HT1080 (cell line): ENCODE results near the gene ACAP1. TPM values are rescaled to one million over a fixed set of nuclear protein-coding genes. Genes with fewer than 3 reads are reported as not detected.

Source experiments
- DNase-seq: peaks from one replicate; pipeline ENCODE4 v3.0.0-alpha.2; 2015; ENCODE audit warnings: low read depth
- small RNA-seq: library from RNA; depleted of rRNA; stranded (forward); fragments of <200 nt; gene quantifications from one replicate; pipeline ENCODE3, GENCODE V24; 2014
- total RNA-seq: library from RNA; depleted of rRNA; stranded (reverse); fragments of >200 nt; shearing (Covaris generic); gene quantifications from 2 replicates; pipeline ENCODE4 v1.2.3, GENCODE V29; 2014; rRNA removed

Gene ACAP1
- total RNA-seq, 1 experiment from 2014 or later: 2.2 TPM

- no peak for DNase-seq
These were observed 47.6 kb downstream of the ACAP1 start for GRCh38 chr17:7383742-7384488.

DNA sequence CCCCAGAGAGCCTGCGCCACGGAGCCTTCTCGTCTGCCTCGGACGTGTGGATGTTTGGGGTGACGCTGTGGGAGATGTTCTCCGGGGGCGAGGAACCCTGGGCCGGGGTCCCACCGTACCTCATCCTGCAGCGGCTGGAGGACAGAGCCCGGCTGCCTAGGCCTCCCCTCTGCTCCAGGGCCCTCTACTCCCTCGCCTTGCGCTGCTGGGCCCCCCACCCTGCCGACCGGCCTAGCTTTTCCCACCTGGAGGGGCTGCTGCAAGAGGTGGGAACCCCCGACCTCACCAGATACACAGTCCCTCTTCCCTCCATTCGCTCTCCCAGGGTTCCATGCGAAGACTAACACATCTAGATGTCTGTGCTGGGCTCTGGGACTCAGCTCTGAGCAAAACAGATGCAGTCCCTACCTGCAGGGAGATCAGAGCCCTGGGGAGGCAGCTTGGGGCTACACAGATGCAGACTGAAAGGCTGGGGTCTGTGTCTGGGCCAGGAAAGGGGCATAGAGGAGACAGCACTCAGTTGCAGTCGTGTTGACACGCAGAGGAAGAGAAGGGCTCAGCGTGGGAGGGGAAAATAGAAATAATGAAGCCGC is 48.3 kb downstream of the ACAP1 start:
- no peak for DNase-seq

GRCh38 chr17:7388856-7389255 is 52.5 kb downstream of the ACAP1 start:
- DNase-seq: no peak

DNA sequence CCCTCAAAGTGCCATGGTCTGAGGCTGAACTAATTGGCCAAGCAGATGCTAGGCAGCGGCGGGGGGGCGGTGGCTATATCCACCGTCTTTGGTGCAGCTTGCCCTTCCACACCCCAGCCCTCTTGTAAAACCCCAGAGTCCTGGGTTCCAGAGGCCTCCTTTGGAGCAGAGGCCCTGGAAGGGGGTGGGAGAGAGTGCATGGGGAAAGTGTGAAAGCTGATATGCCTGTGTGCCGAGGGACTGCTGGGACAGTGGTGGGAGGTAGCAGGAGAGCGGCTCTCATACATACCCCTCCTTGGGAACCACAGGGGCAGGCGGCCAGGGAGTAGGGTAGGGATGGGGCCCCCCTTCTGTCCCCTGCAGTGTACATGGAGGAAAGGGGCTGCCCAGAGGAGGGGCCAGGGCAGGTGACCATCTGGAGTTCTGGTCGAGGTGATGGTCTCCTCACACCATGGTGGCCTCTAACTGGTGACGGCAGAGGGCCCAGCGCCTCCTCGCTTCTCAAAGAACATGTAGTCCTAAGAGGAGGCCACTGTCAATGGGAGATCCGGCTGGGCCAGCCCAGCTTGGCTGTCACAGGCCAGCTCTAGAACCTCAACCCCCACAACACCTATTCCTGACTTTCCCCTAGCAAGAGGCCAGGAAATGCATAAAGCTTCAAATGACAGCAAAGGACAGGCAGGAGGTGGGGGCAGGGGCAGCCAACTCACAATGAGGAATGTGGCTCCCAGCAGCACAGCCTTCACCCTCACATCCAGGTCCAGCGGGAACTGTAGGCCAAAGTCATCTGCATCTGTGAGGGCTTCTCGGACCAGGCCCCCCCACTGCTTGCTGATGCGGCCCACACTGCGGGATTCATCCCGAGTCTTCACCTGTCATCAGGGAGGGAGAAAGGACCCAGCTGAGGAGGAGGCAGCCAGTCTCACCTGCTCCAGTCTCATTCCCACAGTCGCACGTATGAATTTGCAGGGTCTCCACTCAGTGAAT is 53.9 kb downstream of the ACAP1 start:
- DNase-seq: no peak

DNA sequence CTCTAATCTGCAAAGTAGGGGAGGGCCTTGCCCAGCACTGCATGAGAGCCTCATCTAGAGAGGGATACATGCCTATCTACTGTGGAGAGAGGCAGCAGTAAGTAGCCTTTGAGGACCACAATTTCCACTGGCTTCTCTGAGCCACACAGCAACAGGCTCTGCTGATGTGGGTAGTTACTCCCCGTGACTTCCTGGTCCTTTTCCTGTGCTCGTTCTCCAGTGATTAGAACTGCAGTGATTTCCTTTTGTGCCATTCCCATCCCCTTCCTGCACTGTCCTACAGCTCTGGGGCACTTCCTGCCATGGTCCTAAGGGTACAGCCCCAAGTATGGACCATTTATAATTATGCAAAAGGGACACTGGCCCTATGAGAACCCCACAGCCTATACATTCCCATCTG is 55.0 kb downstream of the ACAP1 start:
- no peak for DNase-seq

DNA sequence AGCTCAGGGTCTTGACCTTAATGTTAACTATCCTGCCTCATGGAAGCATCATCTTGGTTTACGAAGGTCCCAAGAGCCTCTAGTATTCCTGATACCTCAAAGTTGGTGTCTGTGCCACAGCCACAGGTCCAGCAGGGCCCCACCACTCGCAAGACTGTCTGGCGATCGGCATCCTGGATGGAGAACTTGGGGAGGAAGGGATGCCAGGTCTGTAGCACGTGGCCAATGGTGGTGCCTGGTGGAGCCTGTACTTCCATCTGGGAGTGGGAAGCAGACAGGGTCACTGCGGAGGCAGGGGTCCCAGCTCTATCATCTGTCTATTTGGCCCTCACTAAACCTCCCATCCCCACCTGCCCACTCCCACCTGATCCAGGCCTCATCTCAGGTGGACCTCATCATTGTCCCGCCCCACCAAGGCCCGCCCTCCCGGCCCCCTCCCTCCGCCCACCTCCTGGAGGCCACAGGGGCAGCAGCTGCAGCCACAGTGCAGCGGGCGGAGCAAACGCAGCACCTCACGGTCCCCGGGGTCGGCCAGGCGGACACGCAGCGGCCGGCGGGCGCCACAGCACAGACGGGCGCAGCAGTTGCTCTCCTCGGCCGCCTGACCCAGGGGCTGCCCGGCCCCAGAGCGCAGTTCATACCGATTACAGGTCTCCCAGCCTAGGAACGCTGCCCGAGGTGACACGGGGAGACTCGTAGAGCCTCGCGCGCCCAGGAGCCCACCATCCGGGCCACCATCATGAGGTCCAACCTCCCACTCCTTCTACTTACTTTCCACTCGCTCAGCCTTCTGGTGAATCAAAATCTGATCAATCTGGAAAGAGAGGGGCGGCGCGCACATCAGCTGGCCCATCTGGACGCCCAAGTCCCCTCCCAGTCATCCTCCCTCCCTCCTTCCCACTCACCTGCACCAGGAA is 56.6 kb downstream of the ACAP1 start:
- no peak for DNase-seq

GRCh38 chr17:7393613-7394451 is 57.5 kb downstream of the ACAP1 start:
- peak; percentile 23 for DNase-seq

DNA sequence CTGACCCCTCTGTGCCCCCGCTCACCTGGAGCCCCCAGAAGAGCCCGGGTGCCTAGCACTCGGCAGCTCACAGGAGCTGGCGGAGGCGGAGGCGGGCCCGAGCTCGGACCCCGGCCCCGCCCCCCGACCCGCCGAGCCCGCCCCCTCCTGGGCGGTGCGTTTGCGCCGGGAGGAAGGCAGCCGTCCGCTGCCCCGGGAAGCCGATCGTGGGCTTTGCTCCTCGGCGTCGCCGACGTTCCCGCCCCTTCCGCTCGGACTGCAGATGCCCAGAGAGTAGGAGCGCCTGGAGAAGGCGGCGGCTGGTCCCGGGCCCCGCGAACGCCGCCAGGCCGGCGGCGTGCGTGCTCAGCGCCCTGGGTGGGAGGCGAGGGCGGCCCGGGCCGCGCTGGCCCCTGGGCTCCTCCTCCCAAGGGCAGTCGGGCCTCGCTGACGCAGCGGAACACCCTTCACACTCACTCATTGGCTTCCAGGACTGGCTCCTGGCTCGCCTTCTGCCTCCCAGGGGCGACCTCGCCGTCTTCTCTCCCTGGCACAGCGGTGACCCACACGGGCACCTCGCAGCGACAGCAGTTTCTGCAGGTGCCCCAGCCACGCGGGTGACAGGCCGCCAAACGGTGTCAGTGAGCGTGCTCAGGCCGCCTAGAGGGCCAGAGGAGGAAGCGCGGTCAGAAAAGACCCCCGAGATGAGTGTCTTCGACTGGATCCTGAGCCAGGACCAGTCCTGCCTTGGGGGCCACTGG is 58.3 kb downstream of the ACAP1 start, which contains the start of gene PLSCR3:
PLSCR3 (minus strand) TSS at position 74 of the 740 bp plus-strand sequence. CDS start 415 bp downstream, outside the sequence.
- DNase-seq: peak; percentile 84

GRCh38 chr17:7396147-7396546 is 59.8 kb downstream of the ACAP1 start:
- no peak for DNase-seq

- DNase-seq: no peak
These were observed 62.3 kb downstream of the ACAP1 start for GRCh38 chr17:7398612-7399011.

Small RNA genes within 50 kb of the gene (small RNA-seq; reads per million reads assigned to genes)
- not detected for gene AC026954.2

Other genes starting within 250 kb of the ACAP1 start
- not detected in 2 replicates for gene ASGR2, start 221.7 kb upstream of the ACAP1 start, total RNA-seq
- gene ASGR1, start 157.2 kb upstream of the ACAP1 start, total RNA-seq: 2.8 and 4.0 TPM in 2 replicates
- 11.3 and 14.2 TPM in 2 replicates for gene DLG4, start 116.7 kb upstream of the ACAP1 start, total RNA-seq
- gene ACADVL, start 116.6 kb upstream of the ACAP1 start, total RNA-seq: 317 and 327 TPM in 2 replicates
- 45.2 and 57.0 TPM in 2 replicates for gene DVL2, start 102.0 kb upstream of the ACAP1 start, total RNA-seq
- 94.0 and 115 TPM in 2 replicates for gene PHF23, start 97.1 kb upstream of the ACAP1 start, total RNA-seq
- gene GABARAP, start 94.1 kb upstream of the ACAP1 start, total RNA-seq: 191 and 331 TPM in 2 replicates
- gene CTDNEP1, start 84.8 kb upstream of the ACAP1 start, total RNA-seq: 43.6 and 79.9 TPM in 2 replicates
- gene ELP5, start 84.3 kb upstream of the ACAP1 start, total RNA-seq: 68.1 and 78.2 TPM in 2 replicates
- not detected in 2 replicates for gene CLDN7, start 74.1 kb upstream of the ACAP1 start, total RNA-seq
- gene SLC2A4, start 54.8 kb upstream of the ACAP1 start, total RNA-seq: 0.03 TPM in 1 of 2 replicates, not detected in the other
- gene YBX2, start 41.9 kb upstream of the ACAP1 start, total RNA-seq: not detected in 2 replicates
- gene EIF5A, start 28.9 kb upstream of the ACAP1 start, total RNA-seq: 1,448 and 1,578 TPM in 2 replicates
- gene GPS2, start 21.2 kb upstream of the ACAP1 start, total RNA-seq: 125 and 135 TPM in 2 replicates
- gene NEURL4, start 7.2 kb upstream of the ACAP1 start, total RNA-seq: 20.7 TPM in 2 replicates
- gene KCTD11, start 15.6 kb downstream of the ACAP1 start, total RNA-seq: 4.7 and 5.8 TPM in 2 replicates
- not detected in 2 replicates for gene TMEM95, start 18.6 kb downstream of the ACAP1 start, total RNA-seq
- gene TNK1, start 44.6 kb downstream of the ACAP1 start, total RNA-seq: 0.24 TPM in 1 of 2 replicates, not detected in the other
- 31.7 and 36.7 TPM in 2 replicates for gene PLSCR3, start 58.0 kb downstream of the ACAP1 start, total RNA-seq
- gene TMEM256, start 67.6 kb downstream of the ACAP1 start, total RNA-seq: 54.1 and 72.6 TPM in 2 replicates
- gene NLGN2, start 71.3 kb downstream of the ACAP1 start, total RNA-seq: 6.1 and 7.4 TPM in 2 replicates
- not detected in 2 replicates for gene SPEM1, start 83.8 kb downstream of the ACAP1 start, total RNA-seq
- gene SPEM2, start 89.1 kb downstream of the ACAP1 start, total RNA-seq: not detected in 2 replicates
- gene SPEM3, start 92.3 kb downstream of the ACAP1 start, total RNA-seq: not detected in 2 replicates
- 0.23 and 0.43 TPM in 2 replicates for gene TMEM102, start 98.9 kb downstream of the ACAP1 start, total RNA-seq
- 0.23 and 0.37 TPM in 2 replicates for gene FGF11, start 103.0 kb downstream of the ACAP1 start, total RNA-seq
- gene CHRNB1, start 108.5 kb downstream of the ACAP1 start, total RNA-seq: 6.0 and 7.9 TPM in 2 replicates
- 13.1 and 18.1 TPM in 2 replicates for gene ZBTB4, start 143.1 kb downstream of the ACAP1 start, total RNA-seq
- not detected in 2 replicates for gene SLC35G6, start 144.9 kb downstream of the ACAP1 start, total RNA-seq
- 43.4 and 44.6 TPM in 2 replicates for gene POLR2A, start 147.8 kb downstream of the ACAP1 start, total RNA-seq
- 3.2 and 5.6 TPM in 2 replicates for gene TNFSF12, start 212.5 kb downstream of the ACAP1 start, total RNA-seq
- 0.37 and 0.63 TPM in 2 replicates for gene TNFSF13, start 222.2 kb downstream of the ACAP1 start, total RNA-seq
- 138 and 141 TPM in 2 replicates for gene SENP3, start 225.4 kb downstream of the ACAP1 start, total RNA-seq
- 55.2 and 75.8 TPM in 2 replicates for gene CD68, start 243.1 kb downstream of the ACAP1 start, total RNA-seq
- 148 and 177 TPM in 2 replicates for gene MPDU1, start 247.3 kb downstream of the ACAP1 start, total RNA-seq